ENCODE measurements around the gene TM4SF1.

TM4SF1 gene, protein sequence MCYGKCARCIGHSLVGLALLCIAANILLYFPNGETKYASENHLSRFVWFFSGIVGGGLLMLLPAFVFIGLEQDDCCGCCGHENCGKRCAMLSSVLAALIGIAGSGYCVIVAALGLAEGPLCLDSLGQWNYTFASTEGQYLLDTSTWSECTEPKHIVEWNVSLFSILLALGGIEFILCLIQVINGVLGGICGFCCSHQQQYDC

DNA sequence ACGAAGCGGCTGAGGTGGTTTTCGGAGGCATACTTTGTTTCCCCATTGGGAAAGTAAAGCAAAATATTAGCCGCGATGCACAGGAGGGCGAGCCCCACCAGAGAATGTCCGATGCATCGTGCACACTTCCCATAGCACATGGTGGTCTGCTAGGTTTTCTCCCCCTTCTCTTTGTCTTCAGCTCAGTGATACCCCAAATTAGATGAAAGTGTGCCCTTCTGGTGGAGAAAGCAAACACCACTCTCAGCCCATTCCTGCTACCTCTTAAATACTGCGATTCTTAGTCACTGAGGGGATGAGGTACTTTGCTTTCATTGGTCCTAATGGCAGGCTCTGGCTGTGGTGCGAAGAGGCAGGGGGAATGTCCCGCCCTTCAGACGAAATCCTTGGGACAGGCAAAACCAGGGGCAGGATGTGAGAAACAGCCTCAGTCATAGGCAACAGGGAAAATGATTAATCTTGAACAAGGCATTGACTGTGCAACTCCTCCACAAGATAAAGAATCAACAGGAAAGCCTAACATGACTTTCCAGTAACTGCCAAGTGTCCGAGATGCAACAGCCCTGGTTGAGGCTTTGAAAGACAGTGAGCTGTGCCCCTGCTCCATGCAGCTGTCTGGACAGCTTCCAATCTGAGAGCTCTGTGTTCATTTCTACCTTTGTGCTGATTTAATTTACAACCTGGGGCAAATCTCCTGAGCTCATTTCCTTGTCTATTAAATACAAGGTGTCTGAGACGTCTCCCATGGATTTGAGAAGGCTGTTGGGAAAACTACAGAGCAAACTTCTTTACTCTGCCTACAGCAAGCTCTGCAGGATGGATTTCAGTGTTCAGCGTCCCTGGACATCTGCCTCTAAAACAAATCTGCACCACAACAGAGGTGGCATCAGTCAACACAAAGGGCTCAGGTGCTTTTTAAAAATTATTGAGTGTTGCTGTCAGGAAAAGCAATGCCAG lies at the start of gene TM4SF1:
Gene TM4SF1, minus strand, starts transcription at position 242 of the 957 bp plus-strand sequence. Its CDS starts 102 bp downstream, at position 140.
- DNase-seq: no peak

DNA sequence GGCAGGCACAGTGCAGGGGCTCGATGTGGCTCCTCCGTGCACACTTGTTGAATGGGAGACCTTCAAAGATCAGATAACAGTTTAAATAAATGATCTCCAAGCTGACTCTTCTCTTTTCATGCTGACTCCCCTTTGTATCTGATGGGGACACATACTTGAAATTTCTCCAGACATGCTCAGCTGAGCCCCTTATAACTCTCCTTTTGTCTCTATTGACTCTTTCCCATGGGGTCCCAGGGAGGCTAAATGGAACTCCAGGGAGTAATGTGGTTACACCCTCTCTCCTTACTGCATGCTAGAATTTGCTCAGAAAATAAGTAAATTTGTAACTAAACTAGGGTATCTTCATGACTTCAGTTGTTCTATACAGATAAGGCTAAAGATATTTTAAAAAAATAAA lies 48.9 kb upstream of the TM4SF1 start:
- DNase-seq: no peak

DNA sequence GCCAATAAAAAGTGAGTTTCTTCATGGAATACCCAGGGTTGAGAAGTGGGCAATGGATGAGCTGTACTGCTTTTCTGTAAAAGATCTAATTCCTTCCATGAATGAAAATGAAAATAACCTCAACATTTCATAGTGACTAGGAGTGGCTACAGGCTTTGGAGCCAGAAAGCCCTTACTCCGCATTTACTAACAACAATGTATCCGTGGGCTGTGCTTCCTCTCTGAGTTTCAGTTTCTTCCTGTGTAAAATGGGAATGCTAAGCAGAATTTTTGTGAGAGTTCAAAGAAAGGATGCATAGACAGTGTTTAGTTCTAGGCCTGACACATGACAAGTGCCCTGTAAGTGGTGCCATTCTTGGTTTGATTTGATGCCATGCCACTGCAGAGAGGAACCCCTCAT lies 47.5 kb upstream of the TM4SF1 start:
- no peak for DNase-seq

DNA sequence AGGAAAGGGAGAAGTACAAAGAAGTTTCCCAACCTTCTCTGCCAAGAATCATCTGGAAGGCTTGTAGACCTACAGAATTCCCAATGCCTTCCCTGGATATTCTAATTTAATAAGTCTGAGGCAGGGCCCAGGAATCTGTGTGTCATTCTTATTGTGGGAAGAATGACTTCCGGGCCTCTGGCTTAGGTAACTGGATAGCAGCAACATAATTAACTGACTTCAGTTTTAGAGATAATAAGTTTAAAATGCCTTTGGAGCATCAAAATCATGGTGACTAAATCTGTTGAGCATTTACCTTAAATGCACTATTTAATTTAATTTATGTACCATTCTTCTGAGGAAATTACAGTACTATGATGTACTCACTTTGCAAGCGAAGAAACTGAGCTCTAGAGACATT lies 44.3 kb upstream of the TM4SF1 start:
- DNase-seq: no peak

DNA sequence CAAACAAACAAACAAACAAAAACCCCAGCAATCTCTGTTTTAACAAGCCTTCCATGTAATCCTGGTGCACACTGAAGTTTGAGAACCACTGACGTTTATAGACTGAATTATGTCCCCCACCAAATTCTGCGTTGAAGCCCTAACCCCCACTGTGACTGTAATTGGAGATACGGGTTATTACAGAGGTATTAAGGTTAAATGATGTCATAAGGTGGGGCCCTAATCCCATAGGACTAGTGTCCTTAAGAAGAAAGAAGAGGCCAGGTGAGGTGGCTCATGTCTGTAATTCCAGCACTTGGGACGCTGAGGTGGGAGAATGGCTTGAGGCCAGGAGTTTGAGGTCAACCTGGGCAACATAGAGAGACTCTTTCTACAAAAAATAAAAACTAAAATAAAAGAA lies 42.4 kb upstream of the TM4SF1 start:
- DNase-seq: no peak

DNA sequence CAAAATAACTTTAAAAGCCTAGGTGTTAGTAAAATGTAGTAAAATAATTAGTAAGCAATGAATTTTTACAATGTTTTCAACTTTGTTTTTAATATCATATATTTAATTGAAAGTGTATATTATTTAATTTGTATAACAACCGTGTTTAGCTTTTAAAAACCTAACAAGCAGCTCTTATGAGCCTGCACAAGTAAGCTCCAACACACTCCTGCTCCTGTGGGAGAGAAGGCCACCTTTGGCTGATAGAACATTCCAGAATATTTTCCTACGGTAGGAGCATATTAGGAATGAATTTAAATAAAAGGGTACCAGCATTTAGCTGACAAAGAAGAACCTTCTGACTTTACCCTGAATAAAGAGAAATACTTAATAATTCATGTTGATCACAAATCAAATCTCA lies 40.3 kb upstream of the TM4SF1 start:
- no peak for DNase-seq

DNA sequence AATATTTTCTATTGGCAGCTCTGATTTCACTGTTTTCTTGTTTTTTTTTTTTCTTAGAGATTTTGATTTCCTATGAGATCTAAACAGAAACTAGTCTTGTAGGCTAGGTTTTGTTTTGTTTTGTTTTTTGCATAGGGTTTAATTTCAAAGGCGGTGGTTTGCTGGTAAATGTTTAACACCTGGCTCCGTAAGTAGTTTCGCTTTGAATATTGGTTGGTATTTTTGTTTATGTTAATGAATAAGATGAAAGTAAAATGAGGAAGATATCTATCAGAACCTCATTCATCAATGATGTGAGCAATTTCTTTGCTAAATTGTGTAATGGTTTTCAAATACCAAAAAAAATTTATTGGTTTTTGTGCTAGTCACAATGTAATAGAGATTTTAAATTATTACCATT lies 39.7 kb upstream of the TM4SF1 start:
- DNase-seq: no peak

DNA sequence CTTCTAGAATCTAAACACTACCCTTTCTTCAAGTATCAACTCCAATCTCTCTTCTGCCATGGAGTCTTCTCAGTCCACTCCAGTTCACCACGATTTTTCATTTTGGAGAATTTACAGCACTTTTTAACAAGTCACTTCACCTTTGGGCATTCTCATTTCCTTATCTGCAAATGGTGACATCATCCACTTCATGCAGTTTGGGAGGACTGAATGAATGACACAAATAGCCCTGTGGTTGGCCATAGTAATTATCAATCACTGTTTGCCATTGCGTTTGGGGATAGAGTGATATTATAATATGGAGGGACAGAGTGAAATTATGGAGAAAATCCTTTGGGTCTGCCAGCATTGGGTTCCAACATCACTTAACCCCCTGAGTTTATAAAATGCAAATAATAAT lies 38.0 kb upstream of the TM4SF1 start:
- DNase-seq: no peak

DNA sequence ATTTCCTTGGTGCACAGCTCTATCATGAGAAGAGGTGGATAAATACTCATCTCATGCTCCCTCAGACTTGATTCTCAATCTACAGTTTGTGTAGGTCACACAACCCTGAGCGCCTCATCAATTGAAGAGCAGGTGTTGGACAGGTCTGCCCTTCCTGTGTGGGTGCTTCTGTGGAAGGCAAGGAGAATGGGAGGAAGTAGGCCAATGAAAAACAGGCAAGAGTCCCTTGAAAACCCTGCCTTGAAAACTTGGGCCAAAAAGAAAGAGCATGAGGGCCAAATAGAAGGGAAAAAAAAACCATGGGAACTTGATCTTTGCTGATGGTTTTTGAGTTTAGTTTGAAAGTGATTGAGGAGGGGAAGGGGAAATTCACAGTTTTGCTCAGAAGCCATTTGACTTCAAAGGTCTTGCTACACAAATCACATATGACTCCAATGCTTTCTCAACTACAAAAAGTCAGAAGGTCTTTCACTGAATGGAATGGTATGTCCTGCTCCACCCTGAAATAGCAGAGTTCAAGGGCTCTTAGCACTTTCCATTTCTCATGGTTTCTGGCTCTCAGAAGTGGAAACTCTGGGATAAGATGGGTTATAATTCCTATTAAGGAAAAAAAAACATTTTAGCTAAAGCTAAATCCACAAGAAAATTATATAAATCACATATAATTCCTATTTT lies 37.2 kb upstream of the TM4SF1 start:
- no peak for DNase-seq

DNA sequence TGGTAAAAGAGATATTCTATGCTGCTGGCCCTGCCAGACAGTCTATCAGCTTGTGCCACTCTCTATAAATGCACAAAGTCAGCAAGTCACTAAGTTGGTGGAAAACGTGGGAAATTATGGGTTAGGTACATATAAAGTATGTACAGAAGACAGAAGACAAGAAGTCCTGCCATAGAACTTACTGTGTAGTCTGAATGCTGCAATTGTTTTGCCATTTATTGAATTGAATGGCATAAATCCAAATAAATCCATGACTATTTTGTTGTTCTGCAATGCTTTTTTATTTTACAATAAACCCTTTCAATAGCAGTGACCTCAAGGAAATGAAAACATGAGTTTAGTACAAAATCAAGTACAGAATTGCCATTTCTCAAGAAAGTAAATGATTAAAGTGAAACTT lies 34.1 kb upstream of the TM4SF1 start:
- DNase-seq: no peak

DNA sequence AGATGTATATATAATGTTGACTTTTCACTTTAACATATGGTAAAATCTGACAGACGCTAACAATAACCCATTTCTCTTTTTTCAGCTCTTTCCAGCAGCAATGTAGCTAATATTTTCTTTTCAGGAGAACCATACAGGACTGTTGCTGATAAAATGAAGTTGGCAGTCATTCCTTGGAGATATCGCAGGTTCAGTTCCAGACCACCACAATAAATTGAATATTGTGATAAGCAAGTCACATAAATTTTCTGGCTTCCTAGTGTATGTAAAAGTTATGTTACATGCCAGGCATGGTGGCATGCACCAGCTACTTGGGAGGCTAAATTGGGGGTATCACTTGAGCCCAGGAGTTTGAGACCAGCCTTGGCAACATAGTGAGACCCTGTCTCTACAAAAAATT lies 31.9 kb upstream of the TM4SF1 start:
- no peak for DNase-seq

DNA sequence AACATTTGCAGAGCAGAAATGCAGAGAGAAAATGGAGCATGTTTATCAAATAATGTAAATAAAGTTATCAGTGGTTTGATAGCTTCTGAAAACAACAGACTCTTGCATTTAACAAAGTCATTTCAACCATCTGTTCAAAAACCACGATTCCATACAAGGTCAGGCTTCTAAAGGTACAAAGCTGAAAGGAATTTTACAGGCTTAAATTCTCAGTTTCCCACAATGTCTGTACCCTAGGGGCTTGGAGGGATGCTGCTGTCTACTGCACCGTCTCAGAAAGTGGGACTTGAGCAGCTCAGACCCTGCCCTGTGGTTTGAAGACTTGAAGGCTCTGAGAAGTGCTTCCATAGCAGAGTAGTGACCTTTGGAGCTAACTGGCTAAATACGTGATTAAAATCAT lies 30.4 kb upstream of the TM4SF1 start:
- DNase-seq: no peak

DNA sequence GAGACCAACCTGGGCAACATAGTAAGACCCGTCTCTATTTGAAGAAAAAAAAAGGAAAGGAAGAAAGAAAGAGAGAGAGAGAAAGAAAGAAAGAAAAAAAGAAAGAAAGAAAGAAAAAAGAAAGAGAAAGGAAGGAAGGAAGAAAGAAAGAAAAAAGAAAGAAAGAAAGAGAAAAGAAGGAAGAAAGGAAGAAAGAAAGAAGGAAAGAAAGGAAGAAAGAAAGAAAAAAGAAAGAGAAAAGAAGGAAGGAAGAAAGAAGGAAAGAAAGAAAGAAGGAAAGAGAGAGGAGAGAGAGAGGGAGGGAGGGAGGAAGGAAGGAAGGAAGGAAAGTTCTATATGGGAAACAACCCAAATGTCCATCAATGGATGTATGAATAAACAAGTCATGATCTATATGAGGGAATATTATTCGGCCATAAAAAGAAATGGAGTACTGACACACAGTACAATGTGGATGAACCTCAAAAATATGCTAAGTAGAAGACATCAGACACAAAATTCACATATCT lies 28.8 kb upstream of the TM4SF1 start:
- no peak for DNase-seq

DNA sequence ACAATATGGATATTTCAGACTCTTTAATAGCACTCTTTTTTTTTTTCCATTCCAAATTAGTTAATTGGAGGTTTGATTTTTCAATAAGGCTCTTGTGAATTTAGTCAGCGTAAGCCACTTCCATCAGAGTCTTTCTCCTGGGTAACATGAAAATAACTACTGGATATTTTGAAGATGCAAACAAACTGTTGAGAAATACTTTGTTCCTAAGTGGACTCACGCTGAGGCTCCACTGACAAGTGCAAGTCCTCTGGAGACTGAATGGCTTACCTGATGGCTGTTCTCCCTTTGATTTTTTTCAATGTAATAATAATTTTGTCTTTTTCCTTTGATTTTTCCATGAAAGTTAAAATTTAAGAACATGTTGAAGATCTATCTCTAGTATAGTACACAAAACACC lies 26.0 kb upstream of the TM4SF1 start:
- no peak for DNase-seq

DNA sequence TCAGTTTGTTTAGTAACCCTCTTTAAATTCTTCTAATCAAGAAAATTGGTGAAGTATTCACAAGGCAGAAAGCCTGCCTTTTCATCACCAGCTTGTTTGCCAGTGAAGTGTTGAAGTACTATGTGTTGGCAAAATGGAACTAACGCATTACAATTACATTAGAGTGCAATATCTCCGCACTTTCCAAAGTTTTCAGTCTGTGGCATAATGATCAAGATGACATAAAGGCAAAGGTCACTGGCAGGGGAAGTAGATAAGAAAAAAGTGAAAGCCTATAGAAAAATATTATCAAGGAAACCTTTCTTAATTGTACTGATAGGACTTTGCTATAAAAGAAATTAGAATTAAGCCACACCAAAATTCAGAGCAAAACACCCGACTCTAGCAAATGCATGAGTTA lies 25.0 kb upstream of the TM4SF1 start:
- no peak for DNase-seq

DNA sequence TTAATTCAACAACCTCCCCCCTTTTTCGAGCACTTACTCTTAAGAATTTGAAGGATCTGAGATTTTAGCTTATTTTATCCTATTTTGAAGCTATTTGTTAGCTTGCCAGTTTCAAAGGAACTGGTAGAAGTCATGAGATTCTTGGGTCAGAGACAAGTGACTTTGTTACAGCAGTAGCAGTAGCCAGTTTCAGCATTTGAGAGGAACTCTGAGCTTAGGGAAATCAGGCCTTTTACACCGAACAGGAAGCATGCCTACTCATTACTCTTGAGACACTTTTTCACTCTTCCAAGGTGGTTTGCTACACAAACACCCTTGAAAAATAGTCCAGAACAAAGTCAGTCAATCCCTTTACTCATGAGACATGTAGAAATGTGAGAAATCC lies 24.5 kb upstream of the TM4SF1 start:
- no peak for DNase-seq

DNA sequence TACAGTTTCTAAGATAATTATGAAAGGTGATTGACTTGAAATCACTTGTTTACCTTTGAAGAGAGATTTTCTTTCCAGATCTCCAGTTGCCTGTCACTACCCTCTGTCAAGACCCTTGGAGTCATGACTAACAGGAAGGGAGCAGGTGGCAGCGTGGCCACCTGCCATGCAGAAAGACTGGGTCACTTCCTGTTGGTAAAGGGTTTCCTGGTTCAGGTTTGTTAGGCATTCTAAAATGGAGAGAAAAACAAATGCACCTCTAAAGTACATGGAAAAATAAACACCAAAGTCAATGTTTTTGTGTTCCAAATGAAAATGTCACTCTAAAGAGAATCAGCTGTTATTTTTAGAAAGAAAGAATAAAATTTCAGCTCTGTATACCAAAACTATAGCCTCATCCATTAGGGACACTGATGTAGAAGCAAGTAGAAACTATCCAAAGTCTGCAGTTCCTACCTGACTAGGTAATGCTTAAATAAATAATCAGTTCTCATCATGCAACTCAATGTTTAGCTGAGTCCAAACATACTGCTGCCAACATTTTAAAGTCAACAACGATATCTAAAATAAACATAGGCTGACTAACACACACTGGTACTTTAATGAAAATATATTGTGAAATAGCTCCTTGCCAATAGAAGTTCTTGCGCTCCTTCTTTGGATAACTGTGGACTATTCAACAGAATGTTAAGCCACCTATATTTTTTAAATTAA lies 23.9 kb upstream of the TM4SF1 start:
- no peak for DNase-seq

DNA sequence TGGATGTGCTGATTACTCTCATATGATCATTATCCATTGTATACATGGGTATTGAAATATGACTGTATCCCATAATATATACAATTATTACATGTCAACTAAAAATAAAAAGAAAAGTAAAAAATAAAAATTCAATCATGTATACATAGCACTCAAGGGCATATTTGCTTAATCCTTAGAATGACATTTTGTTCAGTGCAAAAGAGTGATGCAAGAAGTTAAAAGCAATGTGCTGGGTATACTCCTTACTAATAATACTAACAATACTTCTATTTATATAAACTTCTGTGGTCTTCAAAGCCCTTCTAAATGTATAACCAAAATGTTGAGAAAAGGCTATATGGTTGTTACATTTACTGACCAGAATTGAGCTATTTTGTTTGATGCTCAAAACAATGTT lies 23.2 kb upstream of the TM4SF1 start:
- no peak for DNase-seq

DNA sequence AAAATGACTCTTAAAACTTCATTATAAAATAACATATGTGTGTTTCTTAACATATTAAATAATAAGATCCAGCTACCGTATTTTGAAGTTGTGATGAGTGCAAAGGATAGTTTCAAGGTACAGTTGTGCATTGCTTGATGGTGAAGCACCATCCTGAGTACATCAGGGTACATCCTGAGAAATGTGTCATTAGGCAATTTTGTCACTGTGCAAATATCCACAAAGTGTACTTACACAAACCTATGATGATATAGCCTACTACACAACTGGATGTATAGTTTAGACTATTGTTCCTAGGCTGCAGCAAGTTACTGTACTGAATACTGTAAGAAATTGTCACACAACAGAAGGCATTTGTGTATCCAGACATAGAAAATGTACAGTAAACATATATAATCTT lies 20.8 kb upstream of the TM4SF1 start:
- DNase-seq: no peak

DNA sequence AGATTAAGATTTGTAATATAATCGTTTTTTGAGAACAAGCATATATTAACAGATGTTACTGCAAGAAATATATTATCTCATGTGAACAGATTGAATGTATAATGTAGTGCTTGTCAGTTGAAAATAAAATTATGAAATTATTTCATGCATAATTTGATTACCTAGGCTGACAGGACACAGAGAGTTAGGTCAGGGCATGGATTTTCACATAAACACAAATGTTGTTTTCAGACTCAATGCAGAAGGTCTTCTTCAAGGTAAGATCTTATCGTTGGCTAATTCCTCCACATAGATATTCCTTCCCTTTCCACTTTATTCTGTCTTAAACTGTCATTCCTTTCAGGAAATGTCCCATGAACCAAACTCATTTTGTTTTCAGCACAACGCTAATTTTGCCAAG lies 20.1 kb upstream of the TM4SF1 start:
- no peak for DNase-seq

DNA sequence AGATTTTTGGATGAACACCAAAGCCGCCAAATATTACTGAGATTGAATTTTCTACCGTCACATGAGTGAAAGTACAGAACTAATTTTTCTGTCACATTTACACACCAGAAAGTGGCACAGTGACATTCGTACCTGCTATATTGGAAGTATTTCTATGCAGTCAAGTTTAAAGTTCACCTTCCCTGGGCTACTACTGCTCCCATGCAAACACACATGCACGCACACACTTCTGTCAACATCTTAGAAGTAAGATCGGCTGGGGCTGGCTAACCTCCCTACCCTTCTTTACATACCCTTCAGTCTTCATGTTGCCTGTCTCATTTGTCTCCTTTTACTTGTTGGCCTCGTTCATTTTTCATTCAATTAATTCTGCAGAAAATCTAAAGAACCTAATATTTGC lies 19.0 kb upstream of the TM4SF1 start:
- no peak for DNase-seq

DNA sequence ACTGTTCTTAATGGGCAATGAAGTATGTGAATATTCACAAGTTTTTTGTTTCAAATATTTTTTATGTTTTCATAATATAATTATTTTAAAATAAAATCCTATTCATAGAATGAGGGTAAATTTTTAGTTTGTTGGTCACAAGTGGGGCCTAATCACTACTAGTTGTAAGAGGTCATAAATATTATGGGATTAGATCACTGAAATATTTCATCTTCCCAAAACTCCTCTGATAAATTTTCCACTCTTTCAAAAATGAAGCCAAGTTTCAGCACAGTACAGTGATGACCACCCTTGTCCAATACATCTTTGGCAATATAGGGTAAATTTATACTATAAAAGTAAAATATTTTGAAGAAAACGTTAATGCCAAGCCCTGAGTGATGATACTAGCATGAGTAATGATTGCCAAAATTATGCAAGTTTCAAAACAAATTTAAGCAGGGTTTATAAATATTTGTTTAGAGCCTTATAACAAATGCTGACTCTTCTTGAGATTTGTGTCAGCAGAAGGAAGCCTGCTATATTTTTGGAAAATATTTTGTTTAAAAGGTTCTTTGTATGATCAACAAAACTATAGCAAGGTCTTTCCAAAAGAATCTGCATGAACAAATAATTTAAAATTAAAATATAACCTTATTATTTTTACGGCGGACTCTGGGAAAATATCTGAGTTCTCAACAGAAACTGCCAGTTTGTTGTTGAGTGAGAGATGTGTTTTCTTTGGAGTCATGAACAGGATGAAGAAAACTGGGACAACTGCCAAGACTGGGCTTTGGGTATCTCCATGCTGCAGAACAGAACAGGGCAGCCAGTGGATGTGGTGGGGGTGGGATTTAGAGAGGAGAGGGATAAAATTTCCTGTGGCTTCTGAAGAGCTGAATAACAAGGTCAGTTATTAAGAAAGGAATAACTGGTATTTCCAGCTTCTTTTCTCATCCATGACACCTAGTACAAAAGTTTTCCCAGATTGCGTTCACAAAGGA lies 17.9 kb upstream of the TM4SF1 start:
- DNase-seq: no peak
